ENCODE results near the gene RBPJ.

Gene RBPJ

GRCh38 chr4:26450418-26450817 lies 129.6 kb downstream of the RBPJ start:
- Histone ChIP-seq H3K27ac (ENCODE audit: low read length, poor library complexity, severe bottlenecking) (no peak overlapping the region), H3K23ac (ENCODE audit: low read length in 2 of 2) (no peak overlapping the region), H3K4me2 (ENCODE audit: low read length, poor library complexity, severe bottlenecking) (no peak overlapping the region), H3K18ac (ENCODE audit: low read depth in 1 of 2, low read length in 2 of 2) (no peak overlapping the region), H2BK15ac (ENCODE audit: low read depth, poor library complexity, severe bottlenecking) (no peak overlapping the region), H3K4me3 (ENCODE audit: insufficient read depth in 1 of 2, low read depth in 1 of 2, low read length in 2 of 2) (no peak overlapping the region), H2AFZ (ENCODE audit: low read depth, low read length) (no peak overlapping the region), H2BK5ac (ENCODE audit: low read depth, low read length, poor library complexity, severe bottlenecking) (no peak overlapping the region), H3K9ac (ENCODE audit: low read length) (no peak overlapping the region), H4K8ac (ENCODE audit: low read length) (no peak overlapping the region), H3K14ac (ENCODE audit: low read length in 2 of 2) (no peak overlapping the region), H3K4me1 (ENCODE audit: control insufficient read depth, insufficient read depth, low read depth, low read length) (no peaks in the 10 kb centered on the region), H3K9me3 (ENCODE audit: control insufficient read depth, low read length) (peaks cover 10% of the 10 kb centered on the region), H3K79me1 (replicated peaks; ENCODE audit: low read length, poor library complexity, severe bottlenecking) (no peaks in the 10 kb centered on the region), H2BK12ac (ENCODE audit: low read length in 2 of 2) (no peak overlapping the region), H3K27me3 (ENCODE audit: control insufficient read depth in 1 of 2, insufficient read depth in 1 of 2, low read length in 2 of 2) (no peaks in the 10 kb centered on the region), H3K4ac (ENCODE audit: low read depth in 1 of 2, low read length in 2 of 2) (no peak overlapping the region), H2AK5ac (ENCODE audit: low read length, severe bottlenecking) (no peak overlapping the region), H2BK120ac (ENCODE audit: low read depth, low read length) (no peak overlapping the region), H3K36me3 (ENCODE audit: control insufficient read depth in 1 of 2, insufficient read depth in 2 of 2, low read depth in 1 of 2, low read length in 2 of 2) (no peaks in the 10 kb centered on the region), H4K91ac (ENCODE audit: low read length) (no peak overlapping the region)
- WGBS = 83% methylated on average over 5 of the region's 5 CpGs
- DNase-seq = no peak

GRCh38 chr4:26451597-26451996 lies 130.8 kb downstream of the RBPJ start:
- no peak overlapping the region for H2BK15ac ChIP-seq (ENCODE audit: low read depth, poor library complexity, severe bottlenecking)
- no peak overlapping the region for H4K8ac ChIP-seq (ENCODE audit: low read length)
- no peak overlapping the region for H2AFZ ChIP-seq (ENCODE audit: low read depth, low read length)
- H3K4me1 ChIP-seq (ENCODE audit: control insufficient read depth, insufficient read depth, low read depth, low read length) = no peaks in the 10 kb centered on the region
- H3K4ac ChIP-seq (ENCODE audit: low read depth in 1 of 2, low read length in 2 of 2) = no peak overlapping the region
- H4K91ac ChIP-seq (ENCODE audit: low read length) = no peak overlapping the region
- no peak overlapping the region for H3K9ac ChIP-seq (ENCODE audit: low read length)
- H3K9me3 ChIP-seq (ENCODE audit: control insufficient read depth, low read length) = peaks cover 10% of the 10 kb centered on the region
- no peak overlapping the region for H2BK12ac ChIP-seq (ENCODE audit: low read length in 2 of 2)
- H3K27me3 ChIP-seq (ENCODE audit: control insufficient read depth in 1 of 2, insufficient read depth in 1 of 2, low read length in 2 of 2) = no peaks in the 10 kb centered on the region
- H3K27ac ChIP-seq (ENCODE audit: low read length, poor library complexity, severe bottlenecking) = no peak overlapping the region
- no peak overlapping the region for H3K4me3 ChIP-seq (ENCODE audit: insufficient read depth in 1 of 2, low read depth in 1 of 2, low read length in 2 of 2)
- no peak overlapping the region for H2AK5ac ChIP-seq (ENCODE audit: low read length, severe bottlenecking)
- 80% methylated on average over 1 of the region's 3 CpGs for WGBS
- no peak overlapping the region for H2BK120ac ChIP-seq (ENCODE audit: low read depth, low read length)
- no peaks in the 10 kb centered on the region for H3K36me3 ChIP-seq (ENCODE audit: control insufficient read depth in 1 of 2, insufficient read depth in 2 of 2, low read depth in 1 of 2, low read length in 2 of 2)
- no peak for DNase-seq
- H3K4me2 ChIP-seq (ENCODE audit: low read length, poor library complexity, severe bottlenecking) = no peak overlapping the region
- no peak overlapping the region for H2BK5ac ChIP-seq (ENCODE audit: low read depth, low read length, poor library complexity, severe bottlenecking)
- no peak overlapping the region for H3K14ac ChIP-seq (ENCODE audit: low read length in 2 of 2)
- H3K23ac ChIP-seq (ENCODE audit: low read length in 2 of 2) = no peak overlapping the region
- no peaks in the 10 kb centered on the region for H3K79me1 ChIP-seq (replicated peaks; ENCODE audit: low read length, poor library complexity, severe bottlenecking)
- H3K18ac ChIP-seq (ENCODE audit: low read depth in 1 of 2, low read length in 2 of 2) = no peak overlapping the region

GRCh38 chr4:26452565-26453531 lies 132.0 kb downstream of the RBPJ start:
- Histone ChIP-seq H3K14ac (ENCODE audit: low read length in 2 of 2) (no peak overlapping the region), H3K79me1 (replicated peaks; ENCODE audit: low read length, poor library complexity, severe bottlenecking) (no peaks in the 10 kb centered on the region), H3K9me3 (ENCODE audit: control insufficient read depth, low read length) (peaks cover 10% of the 10 kb centered on the region), H3K4me3 (ENCODE audit: insufficient read depth in 1 of 2, low read depth in 1 of 2, low read length in 2 of 2) (no peak overlapping the region), H2BK15ac (ENCODE audit: low read depth, poor library complexity, severe bottlenecking) (no peak overlapping the region), H3K27ac (ENCODE audit: low read length, poor library complexity, severe bottlenecking) (no peak overlapping the region), H3K4me1 (ENCODE audit: control insufficient read depth, insufficient read depth, low read depth, low read length) (no peaks in the 10 kb centered on the region), H3K9ac (ENCODE audit: low read length) (no peak overlapping the region), H3K36me3 (ENCODE audit: control insufficient read depth in 1 of 2, insufficient read depth in 2 of 2, low read depth in 1 of 2, low read length in 2 of 2) (no peaks in the 10 kb centered on the region), H2BK120ac (ENCODE audit: low read depth, low read length) (no peak overlapping the region), H3K4me2 (ENCODE audit: low read length, poor library complexity, severe bottlenecking) (no peak overlapping the region), H3K4ac (ENCODE audit: low read depth in 1 of 2, low read length in 2 of 2) (no peak overlapping the region), H4K8ac (ENCODE audit: low read length) (no peak overlapping the region), H2AK5ac (ENCODE audit: low read length, severe bottlenecking) (no peak overlapping the region), H4K91ac (ENCODE audit: low read length) (no peak overlapping the region), H3K18ac (ENCODE audit: low read depth in 1 of 2, low read length in 2 of 2) (no peak overlapping the region), H3K23ac (ENCODE audit: low read length in 2 of 2) (no peak overlapping the region), H2BK5ac (ENCODE audit: low read depth, low read length, poor library complexity, severe bottlenecking) (no peak overlapping the region), H3K27me3 (ENCODE audit: control insufficient read depth in 1 of 2, insufficient read depth in 1 of 2, low read length in 2 of 2) (no peaks in the 10 kb centered on the region), H2BK12ac (ENCODE audit: low read length in 2 of 2) (no peak overlapping the region), H2AFZ (ENCODE audit: low read depth, low read length) (no peak overlapping the region)
- WGBS = 85% methylated on average over 14 of the region's 15 CpGs
- DNase-seq = no peak

- H3K9ac ChIP-seq (ENCODE audit: low read length) = no peak overlapping the region
- no peak overlapping the region for H2AK5ac ChIP-seq (ENCODE audit: low read length, severe bottlenecking)
- H3K4ac ChIP-seq (ENCODE audit: low read depth in 1 of 2, low read length in 2 of 2) = no peak overlapping the region
- no peak overlapping the region for H3K18ac ChIP-seq (ENCODE audit: low read depth in 1 of 2, low read length in 2 of 2)
- H3K4me3 ChIP-seq (ENCODE audit: insufficient read depth in 1 of 2, low read depth in 1 of 2, low read length in 2 of 2) = no peak overlapping the region
- no peak overlapping the region for H2BK5ac ChIP-seq (ENCODE audit: low read depth, low read length, poor library complexity, severe bottlenecking)
- no peak overlapping the region for H2BK12ac ChIP-seq (ENCODE audit: low read length in 2 of 2)
- no peaks in the 10 kb centered on the region for H3K36me3 ChIP-seq (ENCODE audit: control insufficient read depth in 1 of 2, insufficient read depth in 2 of 2, low read depth in 1 of 2, low read length in 2 of 2)
- H3K79me1 ChIP-seq (replicated peaks; ENCODE audit: low read length, poor library complexity, severe bottlenecking) = no peaks in the 10 kb centered on the region
- H3K4me2 ChIP-seq (ENCODE audit: low read length, poor library complexity, severe bottlenecking) = no peak overlapping the region
- H2AFZ ChIP-seq (ENCODE audit: low read depth, low read length) = no peak overlapping the region
- H3K23ac ChIP-seq (ENCODE audit: low read length in 2 of 2) = no peak overlapping the region
- no peak overlapping the region for H4K91ac ChIP-seq (ENCODE audit: low read length)
- peaks cover 1% of the 10 kb centered on the region for H3K4me1 ChIP-seq (ENCODE audit: control insufficient read depth, insufficient read depth, low read depth, low read length)
- H4K8ac ChIP-seq (ENCODE audit: low read length) = no peak overlapping the region
- no peak overlapping the region for H2BK120ac ChIP-seq (ENCODE audit: low read depth, low read length)
- peaks cover 10% of the 10 kb centered on the region for H3K9me3 ChIP-seq (ENCODE audit: control insufficient read depth, low read length)
- H3K14ac ChIP-seq (ENCODE audit: low read length in 2 of 2) = no peak overlapping the region
- no peak overlapping the region for H2BK15ac ChIP-seq (ENCODE audit: low read depth, poor library complexity, severe bottlenecking)
- DNase-seq = no peak
- WGBS = 86% methylated on average over 3 of the region's 3 CpGs
- no peaks in the 10 kb centered on the region for H3K27me3 ChIP-seq (ENCODE audit: control insufficient read depth in 1 of 2, insufficient read depth in 1 of 2, low read length in 2 of 2)
- H3K27ac ChIP-seq (ENCODE audit: low read length, poor library complexity, severe bottlenecking) = no peak overlapping the region
Measured at GRCh38 chr4:26454961-26455360, 134.1 kb downstream of the RBPJ start.
